HEK293 (cell line): ENCODE results near the gene TAMALIN.
A peak's percentile ranks its signal among the peaks of the same experiment; 100 is the strongest.

Experiments
- CTCF ChIA-PET: fragments of 350-600 bp; formaldehyde crosslinking; extraction: SDS; loops from one replicate; lab custom pipeline; 2021; ENCODE audit warnings: antibody characterized with exemption; lab: Yijun Ruan, JAX
- POLR2A ChIA-PET: fragments of 300-600 bp; formaldehyde crosslinking; extraction: SDS; loops from one replicate; lab custom pipeline; 2020; ENCODE audit warnings: antibody characterized with exemption, inconsistent platforms; lab: Yijun Ruan, JAX
- H3K27ac ChIP-seq: fragments of 200-500 bp; sonication (Bioruptor generic); 2 replicates; pipeline ENCODE4 v1.5.1; 2014; ENCODE audit warnings: low read depth, low read length, control low read depth, inconsistent platforms; ENCODE audit errors: extremely low read depth
- H3K36me3 ChIP-seq, 2 experiments: fragments of 200-500 bp in 1 of 2; sonication (Bioruptor generic) in 1 of 2; 1 replicate in 1 of 2; 2 replicates in 1 of 2; pipeline ENCODE4 v1.5.1; 2014 to 2017; ENCODE audit warnings: inconsistent platforms in 2 of 2, low read length in 2 of 2; ENCODE audit not compliant: control insufficient read depth in 2 of 2, insufficient read depth in 1 of 2
- H3K4me1 ChIP-seq: fragments of 200-500 bp; sonication (Bioruptor generic); 2 replicates; pipeline ENCODE4 v1.5.1; 2014; ENCODE audit warnings: mild to moderate bottlenecking, low read length, inconsistent platforms; ENCODE audit not compliant: control insufficient read depth, insufficient read depth
- H3K4me3 ChIP-seq: 2 replicates; pipeline ENCODE4 v1.5.1; 2011; ENCODE audit warnings: low read depth, mild to moderate bottlenecking, control low read depth, low read length, moderate library complexity
- H3K9me3 ChIP-seq: fragments of 200-500 bp; sonication (Bioruptor generic); 2 replicates; pipeline ENCODE4 v1.5.1; 2014; ENCODE audit warnings: low read depth, low read length, inconsistent platforms; ENCODE audit not compliant: control insufficient read depth, insufficient read depth
- KLF17 ChIP-seq: fragments of 450-650 bp; formaldehyde crosslinking; IDR thresholded peaks from 2 replicates; pipeline ENCODE4 v1.5.1; 2016; ENCODE audit warnings: missing biosample characterization, missing genetic modification characterization
- KLF7 ChIP-seq: fragments of 450-650 bp; formaldehyde crosslinking; IDR thresholded peaks from 2 replicates; pipeline ENCODE4 v1.5.1; 2016; ENCODE audit warnings: missing biosample characterization, missing genetic modification characterization, borderline replicate concordance
- KLF8 ChIP-seq: fragments of 450-650 bp; formaldehyde crosslinking; IDR thresholded peaks from 2 replicates; pipeline ENCODE4 v1.5.1; 2016; ENCODE audit warnings: missing biosample characterization, missing genetic modification characterization
- MEIS1 ChIP-seq: sonication (generic); formaldehyde crosslinking; IDR thresholded peaks from 2 replicates; pipeline ENCODE4 v1.8.1; 2022; ENCODE audit warnings: missing genetic modification reagents, mild to moderate bottlenecking, borderline replicate concordance
- PBX3 ChIP-seq: sonication (generic); formaldehyde crosslinking; IDR thresholded peaks from 2 replicates; pipeline ENCODE4 v1.8.1; 2022; ENCODE audit warnings: mild to moderate bottlenecking, moderate library complexity, missing genetic modification reagents
- SALL2 ChIP-seq: fragments of 450-650 bp; formaldehyde crosslinking; IDR thresholded peaks from 2 replicates; pipeline ENCODE4 v1.5.0; 2017; ENCODE audit warnings: missing biosample characterization, mild to moderate bottlenecking, missing genetic modification characterization, borderline replicate concordance
- ZBTB7A ChIP-seq: fragments of 450-650 bp; formaldehyde crosslinking; IDR thresholded peaks from 2 replicates; pipeline ENCODE4 v1.5.1; 2016; ENCODE audit warnings: low read depth, missing biosample characterization, missing genetic modification characterization
- ZFHX2 ChIP-seq: fragments of 450-650 bp; formaldehyde crosslinking; conservative IDR thresholded peaks from 2 replicates; pipeline ENCODE4 v1.5.1; 2016; ENCODE audit warnings: missing biosample characterization, missing genetic modification characterization
- ZIC2 ChIP-seq: fragments of 450-650 bp; formaldehyde crosslinking; IDR thresholded peaks from 2 replicates; pipeline ENCODE4 v1.5.1; 2016; ENCODE audit warnings: missing biosample characterization, missing genetic modification characterization
- ZNF155 ChIP-seq: fragments of 450-650 bp; formaldehyde crosslinking; IDR thresholded peaks from 2 replicates; pipeline ENCODE4 v1.5.1; 2016; ENCODE audit warnings: missing biosample characterization, missing genetic modification characterization
- ZNF184 ChIP-seq: fragments of 450-650 bp; IDR thresholded peaks from 2 replicates; pipeline ENCODE4 v1.5.1; 2018; ENCODE audit warnings: missing biosample characterization, mild to moderate bottlenecking, missing genetic modification characterization
- ZNF214 ChIP-seq: fragments of 450-650 bp; formaldehyde crosslinking; IDR thresholded peaks from 2 replicates; pipeline ENCODE4 v1.5.1; 2017; ENCODE audit warnings: missing biosample characterization, mild to moderate bottlenecking, missing genetic modification characterization, borderline replicate concordance
- ZNF26 ChIP-seq: fragments of 450-650 bp; formaldehyde crosslinking; IDR thresholded peaks from 2 replicates; pipeline ENCODE4 v1.5.1; 2016; ENCODE audit warnings: missing biosample characterization, missing genetic modification characterization
- ZNF416 ChIP-seq: fragments of 450-650 bp; formaldehyde crosslinking; IDR thresholded peaks from 2 replicates; pipeline ENCODE4 v1.5.1; 2016; ENCODE audit warnings: missing biosample characterization, missing genetic modification characterization
- ZNF433 ChIP-seq: fragments of 450-650 bp; formaldehyde crosslinking; IDR thresholded peaks from 2 replicates; pipeline ENCODE4 v1.5.1; 2016; ENCODE audit warnings: missing biosample characterization, missing genetic modification characterization, low read depth
- ZNF521 ChIP-seq: fragments of 450-650 bp; formaldehyde crosslinking; IDR thresholded peaks from 2 replicates; pipeline ENCODE4 v1.5.1; 2017; ENCODE audit warnings: missing biosample characterization, mild to moderate bottlenecking, missing genetic modification characterization
- ZNF629 ChIP-seq: fragments of 450-650 bp; formaldehyde crosslinking; IDR thresholded peaks from 2 replicates; pipeline ENCODE4 v1.5.1; 2017; ENCODE audit warnings: missing biosample characterization, missing genetic modification characterization
- ZNF645 ChIP-seq: fragments of 450-650 bp; formaldehyde crosslinking; IDR thresholded peaks from 2 replicates; pipeline ENCODE4; 2016; ENCODE audit warnings: missing biosample characterization, missing genetic modification characterization
- ZNF660 ChIP-seq: fragments of 450-650 bp; IDR thresholded peaks from 2 replicates; pipeline ENCODE4 v1.5.1; 2018; ENCODE audit warnings: missing biosample characterization, mild to moderate bottlenecking, missing genetic modification characterization
- ZNF677 ChIP-seq: fragments of 450-650 bp; IDR thresholded peaks from 2 replicates; pipeline ENCODE4 v1.5.0; 2018; ENCODE audit warnings: missing biosample characterization, mild to moderate bottlenecking, missing genetic modification characterization, moderate library complexity
- ZNF792 ChIP-seq: fragments of 450-650 bp; formaldehyde crosslinking; IDR thresholded peaks from 2 replicates; pipeline ENCODE4 v1.5.1; 2016; ENCODE audit warnings: missing biosample characterization, missing genetic modification characterization
- ZNF843 ChIP-seq: fragments of 450-650 bp; formaldehyde crosslinking; IDR thresholded peaks from 2 replicates; pipeline ENCODE4 v1.5.1; 2016; ENCODE audit warnings: missing biosample characterization, missing genetic modification characterization

Gene TAMALIN

GRCh38 chr12:51974646-51975045 lies 32.1 kb upstream of the TAMALIN start:
- Histone ChIP-seq H3K27ac (no peak overlapping the region), H3K4me1 (peaks cover 20% of the 10 kb centered on the region)
- POLR2A ChIA-PET = no interaction called here

GRCh38 chr12:51975196-51975595 lies 31.6 kb upstream of the TAMALIN start:
- peaks cover 20% of the 10 kb centered on the region for H3K4me1 ChIP-seq
- H3K27ac ChIP-seq = no peak overlapping the region
- no peak overlapping the region for H3K4me3 ChIP-seq
- POLR2A ChIA-PET = no interaction called here
- TF ChIP-seq ZNF792 (tag by site-specific recombination) (no peak), MEIS1 (CRISPR knock-in tag) (no peak), PBX3 (CRISPR knock-in tag) (no peak), ZNF184 (tag by site-specific recombination) (no peak), KLF7 (no peak), ZNF214 (tag by site-specific recombination) (no peak), ZNF521 (tag by site-specific recombination) (no peak), ZBTB7A (tag by site-specific recombination) (no peak), ZNF660 (no peak), ZNF155 (tag by site-specific recombination) (no peak), KLF17 (tag by site-specific recombination) (no peak)
- TF ChIP-seq, all 188 proteins: peak for 0
- peaks cover 7 to 32% of the 10 kb centered on the region in 2 experiments; a peak in 2 of 3 replicates for H3K36me3 ChIP-seq
- H3K9me3 ChIP-seq = no peaks in the 10 kb centered on the region
- CTCF ChIA-PET = interaction anchor here (1.0 to 1.8 kb wide), 5 partner anchors 20 to 51 kb away, joined by 3 to 8 read pairs (median 5); no protein-coding TSS in a partner anchor

More at GRCh38 chr12:51974646-51975045, 32.1 kb upstream of the TAMALIN start:
- Histone ChIP-seq H3K4me3 (no peak overlapping the region), H3K36me3 (peaks cover 7 to 31% of the 10 kb centered on the region in 2 experiments; a peak in 2 of 3 replicates), H3K9me3 (no peaks in the 10 kb centered on the region)
- TF ChIP-seq ZIC2 (tag by site-specific recombination) (peak; percentile 36), ZNF677 (tag by site-specific recombination) (no peak), ZFHX2 (tag by site-specific recombination) (peak; percentile 46), ZNF433 (no peak)
- CTCF ChIA-PET = interaction anchor here (0.9 to 1.8 kb wide), 6 partner anchors 19 to 62 kb away, joined by 3 to 8 read pairs (median 4); no protein-coding TSS in a partner anchor

GRCh38 chr12:51976376-51977160 lies 30.2 kb upstream of the TAMALIN start:
- H3K9me3 ChIP-seq = no peaks in the 10 kb centered on the region
- H3K4me1 ChIP-seq = peaks cover 14% of the 10 kb centered on the region
- H3K4me3 ChIP-seq = no peak overlapping the region
- POLR2A ChIA-PET = no interaction called here
- H3K27ac ChIP-seq = no peak overlapping the region
- no peak for TF ChIP-seq KLF8
- no peak for TF ChIP-seq SALL2
- TF ChIP-seq ZNF645 = no peak
- no peak for TF ChIP-seq ZNF629 (tag by site-specific recombination)
- TF ChIP-seq ZNF843 (tag by site-specific recombination) = no peak
- no peak for TF ChIP-seq ZNF26 (tag by site-specific recombination)
- TF ChIP-seq ZNF416 = no peak
- TF ChIP-seq, all 188 proteins: peak for 0
- H3K36me3 ChIP-seq = peaks cover 9 to 44% of the 10 kb centered on the region in 2 experiments; a peak in 2 of 3 replicates
- CTCF ChIA-PET = interaction anchor here (0.7 to 3.1 kb wide), 5 partner anchors 17 to 84 kb away, joined by 3 to 15 read pairs (median 5); no protein-coding TSS in a partner anchor
